ENCODE results near the gene EIF2A.
A peak's percentile ranks its signal among the peaks of the same experiment; 100 is the strongest.
"Not testable (repeated sequence)": the region's sequence is repeated elsewhere in the genome, so short reads cannot be mapped to it uniquely, and the experiment has no call there.

The EIF2A gene

GRCh38 chr3:150543531-150543930 lies 3.1 kb upstream of the EIF2A start:
- DNase-seq (ENCODE audit: low read depth), result no peak

GRCh38 chr3:150544041-150544440 lies 2.5 kb upstream of the EIF2A start:
- peak; percentile 53 for DNase-seq (ENCODE audit: low read depth)

DNA sequence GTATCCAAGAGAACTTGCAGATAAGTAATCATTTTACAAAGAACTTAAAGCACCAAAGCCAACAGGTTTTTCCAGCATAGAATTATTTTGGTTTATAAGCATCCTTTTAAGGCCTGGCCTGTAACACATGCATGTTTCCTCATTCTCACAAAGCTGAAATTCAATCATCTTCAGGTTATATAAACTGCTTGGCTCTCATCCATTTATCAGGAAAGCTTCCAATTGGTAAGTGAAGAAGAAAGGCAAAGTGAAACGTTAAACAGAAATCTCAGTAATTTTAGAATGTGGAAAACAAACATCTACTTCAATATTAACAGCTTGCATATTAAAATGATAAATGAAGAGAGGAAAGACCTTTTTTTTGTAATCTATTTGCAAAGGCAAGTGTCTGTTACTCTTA lies 1.9 kb upstream of the EIF2A start:
- peak; percentile 32 for DNase-seq (ENCODE audit: low read depth)

DNA sequence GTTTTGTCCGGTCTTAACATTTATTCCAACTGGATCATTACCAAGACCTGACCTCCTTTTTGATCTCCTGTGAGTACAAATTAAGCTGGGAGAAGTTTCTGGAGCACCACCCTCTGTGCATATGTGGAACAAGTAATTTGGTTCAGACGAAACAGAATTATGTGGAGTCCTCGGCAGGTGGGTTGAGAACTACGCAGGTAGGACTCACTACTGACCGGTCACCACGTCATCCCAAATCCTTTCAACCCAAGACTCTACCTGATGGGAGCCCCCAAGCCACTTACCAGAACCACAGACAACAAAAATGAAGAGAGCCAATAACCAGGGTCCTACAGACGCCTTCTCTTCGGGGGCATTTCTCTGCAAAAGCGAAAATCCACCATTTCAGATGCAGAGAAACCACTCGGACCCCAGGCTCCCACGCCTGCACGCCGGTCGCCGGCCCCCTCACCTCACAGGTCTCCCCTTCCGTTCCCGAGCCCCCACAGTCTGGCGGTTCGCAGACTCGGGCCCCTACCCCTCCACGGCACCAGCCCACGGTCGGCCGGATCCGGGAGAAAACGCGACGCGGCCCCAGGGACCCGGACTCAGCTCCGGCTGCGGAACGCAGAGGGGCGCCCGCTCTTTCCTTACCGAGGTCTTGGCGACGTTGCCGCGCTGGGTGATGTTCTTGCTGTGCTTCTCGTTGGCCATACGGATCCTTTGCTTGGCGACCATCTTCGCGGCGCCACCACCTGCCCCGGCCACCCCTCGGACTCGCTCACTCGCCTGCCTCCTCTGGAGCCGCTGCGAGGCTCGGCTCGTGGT lies 965 bp upstream of the EIF2A start:
- DNase-seq (ENCODE audit: low read depth), result no peak

DNA sequence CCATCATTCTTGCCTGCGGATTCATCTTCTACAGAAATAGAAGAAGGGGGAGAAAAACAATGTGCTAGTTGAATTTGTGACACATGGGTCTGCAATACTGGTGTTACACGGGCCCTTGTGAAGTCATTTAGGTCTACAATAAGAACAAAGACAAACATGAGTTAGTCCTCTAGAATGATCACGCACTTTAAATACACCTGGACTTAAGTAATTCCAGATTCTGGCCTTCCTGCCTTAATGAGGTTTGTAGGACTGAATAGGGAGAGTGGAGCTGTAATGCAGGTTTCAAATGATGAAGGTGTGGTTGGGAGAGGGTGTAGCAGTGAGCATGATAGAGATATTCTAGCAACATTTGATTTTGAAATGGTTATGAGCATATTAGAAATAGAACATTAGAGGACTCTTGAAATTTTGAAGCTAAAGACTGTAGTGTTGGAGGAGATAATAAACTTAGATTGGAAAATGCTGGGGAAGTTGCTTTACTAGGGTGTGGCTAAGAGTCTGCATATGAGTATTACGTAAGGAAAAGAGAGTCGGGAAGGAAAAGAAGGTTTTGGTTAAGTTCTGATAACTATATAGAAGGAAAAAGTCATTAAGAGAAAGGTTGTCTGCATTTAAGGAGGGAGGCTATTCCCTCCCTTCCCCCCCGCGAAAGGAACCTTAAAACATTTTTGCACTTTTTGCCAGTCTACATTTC lies 606 bp downstream of the EIF2A start:
- no peak for DNase-seq (ENCODE audit: low read depth)

- DNase-seq (ENCODE audit: low read depth), result no peak
These were observed 9.4 kb downstream of the EIF2A start for GRCh38 chr3:150555859-150556436.

DNA sequence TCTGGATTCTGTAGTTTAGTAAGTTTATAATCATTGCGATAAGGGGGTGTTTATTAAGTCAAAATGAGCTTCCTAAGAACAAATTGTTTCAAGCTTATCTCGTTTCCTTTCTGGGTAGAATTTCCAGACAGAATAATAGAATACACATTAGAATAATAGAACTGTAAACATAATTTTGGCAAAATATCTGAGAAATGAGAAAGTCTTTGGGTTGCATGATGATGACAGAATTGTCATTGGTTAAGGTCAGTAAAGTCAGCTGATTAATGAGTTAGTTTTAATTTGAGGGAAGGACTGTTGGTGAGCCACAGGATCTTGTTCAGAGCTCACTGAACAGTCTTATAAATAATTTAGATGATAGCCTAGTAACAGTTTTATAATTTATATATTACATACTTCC lies 10.2 kb downstream of the EIF2A start:
- no peak for DNase-seq (ENCODE audit: low read depth)

DNA sequence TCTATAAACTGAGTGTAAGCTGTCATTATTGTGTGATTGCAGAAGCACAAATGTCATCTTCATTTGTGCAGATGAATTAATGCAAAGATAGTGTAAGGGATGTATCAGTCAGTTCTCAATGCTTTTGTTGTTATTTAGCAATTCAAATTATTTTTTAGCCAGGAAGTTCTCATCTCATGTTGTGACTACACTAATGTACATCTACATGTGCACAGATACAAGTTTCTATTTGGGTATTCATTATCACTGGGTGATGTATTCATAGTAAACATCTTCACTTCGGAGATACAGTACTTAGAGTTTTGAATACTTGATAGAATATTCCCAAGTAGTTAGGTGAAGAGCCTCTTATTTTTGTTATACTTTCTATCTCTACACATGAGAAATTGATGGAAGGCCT lies 11.1 kb downstream of the EIF2A start:
- DNase-seq (ENCODE audit: low read depth), result no peak

- DNase-seq (ENCODE audit: low read depth), result no peak
These were observed 17.7 kb downstream of the EIF2A start for GRCh38 chr3:150564243-150564642.

- no peak for DNase-seq (ENCODE audit: low read depth)
These were observed 20.7 kb downstream of the EIF2A start for GRCh38 chr3:150567328-150567727.

GRCh38 chr3:150577855-150578254 lies 31.3 kb downstream of the EIF2A start:
- no peak for DNase-seq (ENCODE audit: low read depth)

- DNase-seq (ENCODE audit: low read depth), result no peak
These were observed 34.6 kb downstream of the EIF2A start for GRCh38 chr3:150581174-150581573.

- DNase-seq (ENCODE audit: low read depth), result no peak
These were observed 36.0 kb downstream of the EIF2A start for GRCh38 chr3:150582620-150583019.

DNA sequence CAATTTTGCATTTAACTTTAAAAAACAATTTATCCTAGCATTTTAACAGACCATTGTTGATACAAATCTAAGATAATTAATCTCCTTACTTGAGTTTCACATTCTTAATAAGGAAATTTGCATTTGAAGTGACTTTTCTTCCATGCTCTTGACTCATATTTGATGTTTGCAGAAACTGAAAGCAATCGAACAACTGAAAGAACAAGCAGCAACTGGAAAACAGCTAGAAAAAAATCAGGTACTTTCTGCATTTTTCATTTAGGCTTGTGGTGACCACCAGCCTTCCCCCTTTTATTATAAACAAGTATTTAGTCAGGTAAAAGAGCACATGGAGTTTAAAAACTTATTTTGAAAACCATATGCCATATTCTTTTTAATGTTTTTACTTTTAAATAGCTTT lies 36.4 kb downstream of the EIF2A start:
- DNase-seq (ENCODE audit: low read depth), result no peak

GRCh38 chr3:150588027-150588830 lies 41.6 kb downstream of the EIF2A start:
- DNase-seq (ENCODE audit: low read depth), result no peak

DNA sequence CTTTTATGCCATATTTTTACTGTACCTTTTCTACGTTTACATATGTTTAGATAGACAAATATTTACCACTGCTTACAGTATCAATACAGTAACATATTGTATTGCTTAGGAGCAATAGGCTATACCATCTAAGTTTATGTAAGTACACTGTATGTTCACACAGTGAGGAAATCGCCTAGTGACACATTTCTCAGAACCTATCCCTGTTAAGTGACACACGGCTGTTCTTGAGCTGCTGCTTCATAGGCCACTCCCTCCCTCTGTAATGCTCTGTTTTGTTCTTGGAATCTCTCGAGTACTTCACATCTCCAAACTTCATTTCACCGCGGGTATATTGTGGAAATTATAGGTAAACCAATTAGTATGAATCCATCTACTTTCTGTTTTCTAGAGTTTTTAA lies 43.2 kb downstream of the EIF2A start:
- no peak for DNase-seq (ENCODE audit: low read depth)

DNA sequence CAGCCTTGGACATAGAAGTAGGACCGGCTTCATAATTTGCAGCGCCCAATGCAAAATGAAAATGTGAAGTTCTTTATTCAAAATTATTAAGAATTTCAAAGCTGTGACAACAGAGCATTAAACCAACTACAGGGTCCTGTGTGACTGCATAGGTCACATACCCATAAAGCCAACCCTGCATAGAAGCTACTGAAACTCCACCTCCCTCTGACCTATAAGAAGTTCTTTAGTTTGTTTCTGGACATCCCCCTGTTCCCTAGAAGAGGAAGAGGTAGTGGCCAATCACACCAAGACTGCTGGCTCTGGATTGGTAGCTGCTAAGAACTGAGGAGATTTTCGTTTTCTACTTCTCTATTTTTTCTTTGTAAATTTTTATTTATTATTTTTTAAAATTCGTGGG lies 47.6 kb downstream of the EIF2A start:
- no peak for DNase-seq (ENCODE audit: low read depth)

DNA sequence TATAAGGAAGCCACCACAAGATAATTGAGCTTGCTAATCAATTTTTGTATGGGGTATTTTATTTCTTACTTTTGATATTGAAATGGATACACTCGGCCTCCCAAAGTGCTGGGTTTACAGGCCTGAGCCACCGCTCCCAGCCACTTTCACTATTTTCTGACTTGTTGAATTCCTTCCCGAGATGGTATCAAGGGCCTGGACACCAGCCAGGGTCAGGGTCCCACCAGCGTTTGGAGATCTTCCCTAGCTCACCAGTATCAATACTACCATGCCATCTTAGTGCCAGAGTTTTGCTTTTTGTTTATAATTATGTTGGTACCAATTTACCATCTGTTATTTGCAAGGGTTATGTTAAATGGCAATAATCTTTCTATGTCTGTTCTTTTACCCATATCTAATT lies 51.1 kb downstream of the EIF2A start:
- no peak for DNase-seq (ENCODE audit: low read depth)

GRCh38 chr3:150599611-150600297 lies 53.2 kb downstream of the EIF2A start:
- no peak for DNase-seq (ENCODE audit: low read depth)

DNA sequence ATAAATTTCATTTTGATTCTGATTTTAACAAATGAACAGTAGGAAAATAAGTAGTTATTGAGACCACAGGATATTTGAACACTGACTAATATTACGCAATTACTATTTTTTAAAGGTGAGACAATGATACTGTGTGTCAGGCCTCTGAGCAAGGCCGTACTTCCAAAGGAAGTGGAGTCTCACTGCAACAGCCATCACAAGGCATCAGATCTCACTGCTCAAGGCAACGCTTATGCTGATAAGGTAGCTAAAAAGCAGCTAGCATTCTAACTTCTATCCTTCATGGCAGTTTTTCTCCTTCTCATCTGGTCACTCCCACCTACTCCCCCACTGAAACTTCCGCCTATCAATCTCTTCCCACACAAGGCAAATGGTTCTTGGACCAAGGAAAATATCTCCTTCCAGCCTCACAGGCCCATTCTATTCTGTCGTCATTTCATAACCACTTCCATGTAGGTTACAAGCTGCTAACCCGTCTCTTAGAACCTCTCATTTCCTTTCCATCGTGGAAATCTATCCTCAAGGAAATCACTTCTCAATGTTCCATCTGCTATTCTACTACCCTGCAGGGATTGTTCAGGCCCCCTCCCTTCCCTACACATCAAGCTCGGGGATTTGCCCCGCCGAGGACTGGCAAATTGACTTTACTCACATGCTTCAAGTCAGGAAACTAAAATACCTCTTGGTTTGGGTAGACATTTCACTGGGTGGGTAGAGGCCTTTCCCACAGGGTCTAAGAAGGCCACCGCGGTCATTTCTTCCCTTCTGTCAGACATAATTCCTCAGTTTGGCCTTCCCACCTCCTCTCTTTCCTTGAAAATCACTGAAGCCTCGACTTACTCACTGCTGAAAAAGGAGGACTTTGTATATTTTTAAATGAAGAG lies 54.3 kb downstream of the EIF2A start:
- DNase-seq (ENCODE audit: low read depth), result not testable (repeated sequence)

Data from stromal cell of bone marrow (primary cell).